HG03066 (cell line): ENCODE measurements around the gene TOMM5.

Source experiments
- ATAC-seq: cut with Tn5 transposase; IDR thresholded peaks from one replicate; pipeline ENCODE4 v1.9.1; 2021; ENCODE audit warnings: low read depth; ENCODE audit not compliant: unreplicated experiment

Gene TOMM5

GRCh38 chr9:37564916-37565315 lies 27.5 kb downstream of the TOMM5 start:
- no peak for ATAC-seq

GRCh38 chr9:37563806-37564513 lies 28.4 kb downstream of the TOMM5 start:
- no peak for ATAC-seq

DNA sequence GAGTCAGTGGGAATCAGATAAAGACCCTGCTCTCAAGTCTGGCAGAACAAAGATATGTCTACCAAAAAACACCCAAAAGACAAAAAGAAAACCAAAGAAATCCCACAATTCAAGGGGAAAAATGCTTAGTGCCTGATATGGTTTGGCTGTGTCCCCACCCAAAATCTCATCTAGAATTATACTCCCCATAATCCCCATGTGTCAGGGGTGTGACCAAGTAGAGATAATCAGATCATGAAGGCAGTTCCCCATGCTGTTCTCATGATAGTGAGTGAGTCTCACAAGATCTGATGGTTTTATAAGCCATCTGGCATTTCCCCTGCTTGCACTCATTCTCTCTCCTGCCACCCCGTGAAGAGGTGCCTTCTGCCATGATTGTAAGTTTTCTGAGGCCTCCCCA lies 29.6 kb downstream of the TOMM5 start:
- no peak for ATAC-seq

DNA sequence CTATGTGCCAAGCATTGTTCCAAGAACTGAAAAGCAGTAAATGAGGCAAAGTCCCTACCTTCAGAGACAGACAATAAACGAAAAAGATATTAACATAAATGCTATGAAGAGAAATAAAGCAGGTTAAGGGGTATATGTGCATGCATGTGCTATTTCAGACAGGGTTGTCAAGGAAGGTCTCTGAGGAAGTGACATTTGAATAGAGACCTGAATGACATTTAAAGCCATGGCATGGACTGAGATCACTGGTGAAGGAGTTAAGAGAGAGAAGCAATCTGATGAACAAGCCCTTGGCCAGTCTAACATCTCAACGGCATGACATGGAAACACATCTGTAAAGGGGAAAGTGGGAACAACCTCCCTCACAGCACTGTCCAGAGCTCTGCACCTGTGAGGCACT lies 30.7 kb downstream of the TOMM5 start:
- ATAC-seq, result no peak

DNA sequence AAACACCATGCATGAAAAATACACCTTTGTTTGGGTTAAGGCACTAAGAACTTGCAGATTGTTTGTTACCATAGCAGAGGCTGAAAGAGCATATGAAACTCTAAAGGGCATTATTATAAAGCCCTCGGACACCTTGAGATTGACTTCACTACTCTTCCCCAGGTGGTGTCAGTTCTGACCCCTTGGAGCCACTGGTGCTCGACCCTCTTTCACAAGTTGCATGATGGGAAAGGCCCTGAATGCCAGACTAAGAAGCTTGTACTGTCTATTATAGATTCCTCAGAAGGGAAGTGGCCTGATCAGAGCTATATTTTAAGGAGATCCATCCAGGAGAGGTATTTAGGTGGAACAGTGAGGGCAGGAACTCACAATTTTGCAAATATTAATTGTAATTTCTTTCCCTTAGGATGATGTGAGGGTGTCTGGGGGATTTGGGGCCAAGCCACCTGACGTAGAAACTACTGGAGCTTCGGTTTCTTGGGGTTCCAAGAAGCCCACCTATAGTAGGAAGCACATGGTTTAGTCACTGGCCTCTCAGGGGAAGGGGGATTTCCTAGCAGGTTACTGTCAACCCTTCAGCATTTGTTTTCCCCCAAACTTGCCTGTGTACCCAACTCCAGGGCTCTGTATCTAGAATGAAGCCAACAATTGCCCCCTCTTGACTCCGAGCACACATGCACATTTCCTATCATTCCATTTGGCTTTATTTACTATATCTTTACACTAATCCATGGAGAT lies 32.4 kb downstream of the TOMM5 start:
- no peak for ATAC-seq

GRCh38 chr9:37559125-37559524 lies 33.3 kb downstream of the TOMM5 start:
- no peak for ATAC-seq

DNA sequence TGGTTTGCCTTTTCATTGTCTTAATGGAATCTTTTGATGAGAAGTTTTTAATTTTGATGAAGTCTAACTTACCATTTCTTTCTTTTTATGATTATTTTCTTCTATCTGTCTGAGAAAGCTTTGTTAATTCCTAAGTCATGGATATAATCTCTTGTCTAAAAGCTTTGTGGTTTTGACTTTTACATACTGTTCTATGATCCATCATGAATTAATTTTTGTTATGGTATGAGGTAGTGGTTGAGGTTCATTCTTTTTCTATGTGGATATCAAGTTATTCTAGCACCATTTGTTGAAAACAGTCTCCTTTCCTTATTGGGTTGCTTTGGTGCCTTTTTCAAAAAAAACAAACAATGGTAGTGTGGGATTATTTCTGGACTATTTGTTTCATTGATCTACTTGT lies 36.6 kb downstream of the TOMM5 start:
- no peak for ATAC-seq

DNA sequence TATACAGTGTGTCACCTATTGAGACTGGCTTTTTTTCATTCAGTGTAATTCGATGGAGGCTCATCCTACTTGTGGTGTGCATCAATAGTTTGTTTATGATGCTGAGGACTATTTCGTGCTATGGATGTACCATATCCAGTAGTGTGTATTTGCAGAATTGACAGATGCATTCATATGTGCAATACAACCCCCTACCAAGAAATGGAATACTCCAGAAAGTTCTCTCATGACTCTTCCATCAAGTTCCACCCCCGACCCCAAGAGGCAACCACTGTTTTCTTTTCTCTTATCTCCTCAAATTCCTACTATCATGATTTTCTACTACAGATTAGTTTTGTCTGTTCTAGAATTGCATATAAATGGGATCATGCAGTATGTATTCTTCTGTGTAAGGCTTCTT lies 38.1 kb downstream of the TOMM5 start:
- ATAC-seq, result no peak

DNA sequence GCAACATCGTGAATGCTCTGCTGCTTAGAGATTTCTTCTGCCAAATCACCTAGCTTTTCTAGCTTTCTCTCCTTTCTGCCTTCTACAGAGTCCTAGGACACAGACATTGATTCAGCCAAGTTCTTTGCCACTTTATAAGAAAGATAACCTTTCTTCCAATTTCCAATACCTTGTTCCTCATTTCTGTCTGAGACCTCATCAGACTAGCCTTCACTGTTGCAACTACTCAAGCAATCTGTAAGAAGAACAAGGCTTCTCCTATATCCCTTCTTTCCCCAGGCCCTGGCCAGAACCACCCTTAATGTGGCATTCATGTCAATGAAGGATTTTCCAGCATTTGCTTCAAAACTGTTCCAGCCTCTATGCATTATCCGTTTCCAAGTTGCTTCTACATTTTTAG lies 40.5 kb downstream of the TOMM5 start:
- no peak for ATAC-seq

- no peak for ATAC-seq
Observed at GRCh38 chr9:37551468-37551867, 40.9 kb downstream of the TOMM5 start.

DNA sequence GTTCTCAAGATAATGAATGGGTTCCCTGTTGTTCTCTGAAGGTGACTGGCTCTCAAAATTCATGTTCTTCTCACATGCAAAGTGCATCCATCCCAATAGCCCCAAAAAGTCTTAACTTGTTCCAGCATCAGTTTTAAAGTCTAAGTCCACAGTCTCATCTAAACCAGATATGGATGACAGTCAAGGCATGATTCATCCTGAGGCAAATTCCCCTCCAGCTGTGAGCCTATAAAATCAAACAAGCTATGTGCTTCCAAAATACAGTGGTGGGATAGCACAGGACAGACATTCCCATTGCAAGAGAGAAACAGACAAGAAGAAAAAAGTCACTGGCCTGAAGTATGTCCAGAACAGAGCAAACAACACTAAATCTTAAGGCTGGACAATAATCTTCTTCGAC lies 41.6 kb downstream of the TOMM5 start:
- ATAC-seq, result no peak

DNA sequence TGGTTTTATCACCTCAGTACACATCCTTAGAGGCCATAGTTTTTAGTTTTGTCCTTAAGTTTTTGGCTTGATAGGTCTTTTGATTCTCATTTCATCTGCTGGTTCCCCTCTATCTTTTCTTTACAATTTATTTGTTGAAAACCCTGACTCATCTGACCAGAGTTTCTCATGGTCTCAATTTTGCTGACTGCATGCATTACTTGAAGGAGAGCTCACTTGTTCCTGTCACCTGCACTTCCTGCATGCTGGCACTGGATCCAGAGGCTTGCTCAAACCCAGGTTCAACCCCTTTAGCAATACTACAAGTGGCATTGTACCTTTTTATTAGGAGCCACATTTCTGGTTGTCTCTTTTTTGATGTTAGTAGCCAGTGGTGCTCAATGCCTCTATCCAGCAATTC lies 42.9 kb downstream of the TOMM5 start:
- ATAC-seq, result no peak

DNA sequence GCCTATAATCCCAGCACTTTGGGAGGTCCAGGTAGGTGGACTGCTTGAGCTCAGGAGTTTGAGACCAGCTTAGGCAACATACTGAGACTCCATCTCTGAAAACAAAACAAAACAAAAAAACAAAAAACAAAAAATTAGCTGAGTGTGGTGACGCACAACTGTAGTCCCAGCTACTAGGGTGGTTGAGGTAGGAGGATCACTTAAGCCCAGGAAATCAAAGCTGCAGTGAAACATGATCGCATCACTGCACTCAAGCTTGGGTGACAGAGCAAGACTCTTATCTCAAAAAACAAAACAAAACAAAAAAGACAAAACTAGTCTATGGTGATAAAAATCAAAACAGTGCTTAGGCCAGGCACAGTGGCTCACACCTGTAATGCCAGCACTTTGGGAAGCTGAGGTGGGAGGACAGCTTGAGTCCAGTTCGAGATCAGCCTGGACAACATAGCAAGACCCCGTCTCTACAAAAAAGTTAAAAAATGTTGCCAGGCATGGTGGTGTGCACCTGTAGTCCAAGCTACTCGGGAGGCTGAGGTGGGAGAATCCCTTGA lies 45.0 kb downstream of the TOMM5 start:
- ATAC-seq, result no peak

DNA sequence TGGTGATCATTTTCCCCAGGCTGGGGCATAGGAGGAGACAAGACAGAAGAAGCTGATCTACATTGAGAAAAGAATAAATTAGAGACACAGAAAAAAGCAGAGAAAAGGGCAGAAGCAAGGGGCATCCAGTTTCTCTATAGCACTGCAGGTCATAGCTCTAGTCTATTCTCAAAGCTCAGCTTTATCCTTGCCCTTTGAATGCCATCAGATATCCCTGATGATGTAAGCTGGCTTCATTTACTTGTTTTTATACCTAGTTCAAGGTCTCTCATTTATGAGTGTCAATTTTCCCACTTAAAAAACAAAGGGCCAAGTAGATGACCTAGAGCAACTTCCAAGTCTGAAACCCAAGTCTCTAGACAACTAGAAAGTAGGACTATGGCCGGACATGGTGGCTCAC lies 48.9 kb downstream of the TOMM5 start:
- no peak for ATAC-seq

DNA sequence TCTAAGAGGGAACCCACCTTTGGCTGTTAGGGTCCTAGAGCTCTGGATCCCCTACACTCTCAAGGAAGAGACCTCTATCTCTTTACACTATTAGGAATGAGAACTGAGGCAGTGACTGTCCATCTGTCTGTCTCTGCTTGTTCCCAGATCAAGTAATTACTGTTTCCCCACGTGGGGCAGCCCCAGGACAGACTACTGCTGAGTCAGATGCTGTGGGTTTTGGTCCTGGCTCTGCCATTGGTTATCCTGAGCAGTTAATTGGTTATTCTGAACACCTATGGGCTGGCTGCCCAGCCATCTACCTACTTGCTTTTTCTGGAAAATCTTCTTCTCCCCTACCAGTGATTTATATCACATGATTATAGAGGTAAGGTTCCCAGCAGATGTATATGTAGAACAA lies 49.5 kb downstream of the TOMM5 start:
- no peak for ATAC-seq

DNA sequence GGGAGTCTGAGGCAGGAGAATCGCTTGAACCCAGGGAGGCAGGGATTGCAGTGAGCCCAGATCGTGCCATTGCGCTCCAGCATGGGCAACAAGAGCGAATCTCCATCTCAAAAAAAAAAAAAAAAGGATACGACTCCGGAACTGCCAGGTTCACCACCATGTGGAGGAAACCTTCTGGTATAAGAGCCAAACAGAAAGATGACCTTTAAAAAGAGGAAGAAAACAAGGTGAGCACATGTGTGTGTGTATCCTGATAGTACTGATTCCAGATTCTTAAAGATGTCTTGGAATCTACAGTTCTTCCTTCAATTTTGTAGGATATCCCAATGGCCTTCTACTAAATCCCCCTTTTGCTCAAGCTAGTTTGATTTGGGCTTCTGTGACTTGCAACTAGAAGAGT lies 49.9 kb downstream of the TOMM5 start:
- no peak for ATAC-seq

GRCh38 chr9:37541465-37541864 lies 50.9 kb downstream of the TOMM5 start:
- no peak for ATAC-seq

- no peak for ATAC-seq
Observed at GRCh38 chr9:37540634-37541033, 51.8 kb downstream of the TOMM5 start.

GRCh38 chr9:37539634-37540033 lies 52.8 kb downstream of the TOMM5 start:
- ATAC-seq, result no peak
